Measurements from ENCODE around the gene AGRN.
"Not testable (repeated sequence)": the region's sequence is repeated elsewhere in the genome, so short reads cannot be mapped to it uniquely, and the experiment has no call there.

Gene AGRN

DNA sequence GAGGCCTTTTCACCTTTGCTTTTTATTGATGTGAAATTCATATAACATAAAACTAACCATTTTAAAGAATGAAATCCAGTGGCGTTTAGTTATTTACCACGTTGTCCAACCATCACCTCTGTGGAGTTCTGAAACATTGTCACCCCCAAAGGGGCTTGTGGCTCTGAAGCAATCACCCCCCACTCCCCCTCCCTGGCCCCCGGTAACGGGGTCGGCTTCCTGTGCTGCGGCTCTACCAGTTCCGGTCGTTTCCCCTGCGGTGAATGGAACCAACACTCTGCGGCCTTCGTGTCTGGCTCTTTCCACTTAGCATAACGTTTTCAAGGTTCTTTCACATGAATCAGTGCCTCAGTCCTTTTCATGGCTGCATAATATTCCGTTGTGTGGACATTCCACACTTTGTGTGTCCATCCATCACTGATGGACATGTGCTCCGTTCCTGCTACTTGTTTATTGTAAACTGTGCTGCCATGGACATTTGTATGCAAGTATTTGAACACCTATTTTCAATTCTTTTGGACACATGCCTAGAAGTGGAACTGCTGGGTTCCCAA is 8.4 kb upstream of the AGRN start:
- TF ChIP-seq, protein P1, sequence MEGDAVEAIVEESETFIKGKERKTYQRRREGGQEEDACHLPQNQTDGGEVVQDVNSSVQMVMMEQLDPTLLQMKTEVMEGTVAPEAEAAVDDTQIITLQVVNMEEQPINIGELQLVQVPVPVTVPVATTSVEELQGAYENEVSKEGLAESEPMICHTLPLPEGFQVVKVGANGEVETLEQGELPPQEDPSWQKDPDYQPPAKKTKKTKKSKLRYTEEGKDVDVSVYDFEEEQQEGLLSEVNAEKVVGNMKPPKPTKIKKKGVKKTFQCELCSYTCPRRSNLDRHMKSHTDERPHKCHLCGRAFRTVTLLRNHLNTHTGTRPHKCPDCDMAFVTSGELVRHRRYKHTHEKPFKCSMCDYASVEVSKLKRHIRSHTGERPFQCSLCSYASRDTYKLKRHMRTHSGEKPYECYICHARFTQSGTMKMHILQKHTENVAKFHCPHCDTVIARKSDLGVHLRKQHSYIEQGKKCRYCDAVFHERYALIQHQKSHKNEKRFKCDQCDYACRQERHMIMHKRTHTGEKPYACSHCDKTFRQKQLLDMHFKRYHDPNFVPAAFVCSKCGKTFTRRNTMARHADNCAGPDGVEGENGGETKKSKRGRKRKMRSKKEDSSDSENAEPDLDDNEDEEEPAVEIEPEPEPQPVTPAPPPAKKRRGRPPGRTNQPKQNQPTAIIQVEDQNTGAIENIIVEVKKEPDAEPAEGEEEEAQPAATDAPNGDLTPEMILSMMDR (IDR thresholded peaks at IDR 0.05; ENCODE audit: low read depth, low read length, missing control alignments) = no peak

DNA sequence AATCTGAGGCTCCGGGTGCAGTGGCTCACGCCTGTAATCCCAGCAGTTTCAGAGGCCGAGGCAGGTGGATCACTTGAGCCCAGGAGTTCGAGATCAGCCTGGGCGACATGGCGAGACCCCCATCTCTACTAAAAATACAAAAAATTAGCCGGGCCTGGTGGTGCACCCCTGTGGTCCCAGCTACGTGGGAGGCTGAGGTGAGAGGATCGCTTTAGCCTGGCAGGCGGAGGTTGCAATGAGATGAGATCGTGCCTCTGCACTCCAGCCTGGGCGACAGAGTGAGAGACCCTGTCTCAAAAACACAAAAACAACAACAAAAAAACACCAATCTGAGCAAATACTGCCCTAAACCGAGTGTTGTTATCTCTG is 7.2 kb upstream of the AGRN start:
- not testable (repeated sequence) for DNase-seq (ENCODE audit: extremely low read depth, low read depth)
- peak overlapping the region; percentile 65 for H3K4me3 ChIP-seq (replicated peaks; ENCODE audit: low read depth, low read length)

More for the DNA sequence above, 8.4 kb upstream of the AGRN start:
- DNase-seq (ENCODE audit: extremely low read depth, low read depth) = no peak
- no peak overlapping the region for H3K4me3 ChIP-seq (replicated peaks; ENCODE audit: low read depth, low read length)

DNA sequence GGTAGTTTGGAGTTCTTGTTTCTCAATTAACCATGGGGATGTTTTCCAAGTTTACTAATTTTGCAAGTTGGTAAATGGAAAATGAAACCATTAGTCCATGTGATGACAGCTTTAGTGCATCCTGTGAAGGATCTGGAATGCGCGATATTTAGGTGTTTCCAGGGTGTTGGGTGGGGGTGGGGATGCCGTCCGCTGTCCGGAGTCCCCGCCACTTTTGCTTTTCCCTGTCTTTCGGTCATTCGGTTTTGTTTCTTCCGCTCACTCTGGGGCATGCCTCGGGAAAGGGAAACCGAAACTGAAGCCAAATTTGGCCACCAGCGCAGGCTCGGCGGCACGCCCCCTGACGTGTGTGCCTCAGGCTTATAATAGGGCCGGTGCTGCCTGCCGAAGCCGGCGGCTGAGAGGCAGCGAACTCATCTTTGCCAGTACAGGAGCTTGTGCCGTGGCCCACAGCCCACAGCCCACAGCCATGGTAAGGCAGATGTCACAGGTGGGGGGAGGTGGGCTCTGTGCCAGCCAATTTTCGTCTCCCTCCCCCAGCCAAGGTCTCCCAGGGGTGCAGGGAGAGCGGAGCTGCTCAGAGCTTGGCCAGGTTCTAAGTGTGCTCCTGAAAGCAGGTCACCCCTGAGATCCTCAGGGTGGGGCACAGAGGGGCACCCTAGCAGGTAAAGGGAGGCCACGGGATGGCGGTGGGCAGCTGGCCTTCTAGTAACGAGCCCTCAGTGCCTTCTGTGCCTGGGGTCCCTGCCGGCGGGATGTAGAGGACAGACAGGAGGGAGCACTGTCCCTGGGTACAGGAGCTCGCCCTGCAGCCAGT is 6.6 kb upstream of the AGRN start, which contains the start of gene ISG15:
ISG15 (plus strand) TSS at position 393 of the 817 bp plus-strand sequence; CDS start at position 470, 77 bp downstream.
- TF ChIP-seq, protein P1 (IDR thresholded peaks at IDR 0.05; ENCODE audit: low read depth, low read length, missing control alignments) = no peak
- no peak for DNase-seq (ENCODE audit: extremely low read depth, low read depth)
- peak within 1 kb of the TSS; percentile 65 for H3K4me3 ChIP-seq (replicated peaks; ENCODE audit: low read depth, low read length)

DNA sequence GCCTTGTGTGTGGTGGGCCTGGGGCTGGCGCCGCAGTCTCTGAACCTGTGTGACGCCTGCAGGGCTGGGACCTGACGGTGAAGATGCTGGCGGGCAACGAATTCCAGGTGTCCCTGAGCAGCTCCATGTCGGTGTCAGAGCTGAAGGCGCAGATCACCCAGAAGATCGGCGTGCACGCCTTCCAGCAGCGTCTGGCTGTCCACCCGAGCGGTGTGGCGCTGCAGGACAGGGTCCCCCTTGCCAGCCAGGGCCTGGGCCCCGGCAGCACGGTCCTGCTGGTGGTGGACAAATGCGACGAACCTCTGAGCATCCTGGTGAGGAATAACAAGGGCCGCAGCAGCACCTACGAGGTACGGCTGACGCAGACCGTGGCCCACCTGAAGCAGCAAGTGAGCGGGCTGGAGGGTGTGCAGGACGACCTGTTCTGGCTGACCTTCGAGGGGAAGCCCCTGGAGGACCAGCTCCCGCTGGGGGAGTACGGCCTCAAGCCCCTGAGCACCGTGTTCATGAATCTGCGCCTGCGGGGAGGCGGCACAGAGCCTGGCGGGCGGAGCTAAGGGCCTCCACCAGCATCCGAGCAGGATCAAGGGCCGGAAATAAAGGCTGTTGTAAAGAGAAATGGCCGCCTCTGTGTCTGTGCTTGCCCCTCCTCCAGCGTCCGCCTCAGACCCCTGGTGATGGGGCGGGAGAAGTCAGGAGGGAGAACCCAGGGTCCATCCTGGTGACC is 5.8 kb upstream of the AGRN start:
- peak overlapping the region; percentile 65 for H3K4me3 ChIP-seq (replicated peaks; ENCODE audit: low read depth, low read length)
- no peak for DNase-seq (ENCODE audit: extremely low read depth, low read depth)
- TF ChIP-seq, protein P1 (IDR thresholded peaks at IDR 0.05; ENCODE audit: low read depth, low read length, missing control alignments) = no peak

DNA sequence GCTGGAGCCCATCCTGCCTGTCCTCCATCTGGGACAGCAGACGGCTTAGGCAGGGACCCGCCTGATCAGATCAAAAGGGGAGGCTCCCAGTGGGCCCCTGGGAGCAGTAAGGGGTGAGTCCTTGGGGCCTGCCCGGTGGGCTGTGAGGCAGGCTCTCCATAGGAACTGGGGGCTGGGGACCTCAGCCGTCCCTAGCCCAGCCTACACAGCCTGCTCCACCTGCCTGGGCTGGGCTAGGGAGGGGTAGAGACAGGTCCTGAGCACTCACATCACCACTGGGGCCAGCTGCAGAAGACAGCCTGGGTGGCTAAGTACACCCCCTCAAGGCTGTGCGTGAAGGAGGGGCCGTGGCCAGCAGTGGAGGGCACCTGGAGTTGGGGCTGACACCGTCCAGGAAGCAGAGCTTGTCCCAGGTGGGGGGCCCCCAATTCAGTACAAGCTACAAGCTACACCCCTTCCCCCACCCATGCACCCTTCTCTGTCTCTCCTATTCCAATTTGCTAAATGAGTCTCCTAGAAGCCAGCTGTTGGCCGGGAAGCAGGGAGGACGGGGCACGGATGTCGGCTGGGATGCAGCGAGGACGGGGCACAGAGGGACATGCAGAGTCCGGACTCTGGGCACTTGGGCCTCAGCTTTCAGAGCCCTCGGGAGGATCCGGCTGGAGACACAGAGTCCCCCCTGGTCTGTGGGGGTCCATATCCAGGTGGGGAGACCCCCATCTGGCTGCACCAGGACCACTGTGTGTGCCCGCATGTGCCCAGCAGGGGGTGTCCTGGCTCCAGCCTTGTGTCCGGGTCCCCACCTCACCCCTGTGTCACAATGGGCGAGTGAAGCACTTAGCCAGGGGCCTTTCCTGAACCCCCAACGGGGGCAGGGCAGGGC is 4.9 kb upstream of the AGRN start:
- peak overlapping the region; percentile 65 for H3K4me3 ChIP-seq (replicated peaks; ENCODE audit: low read depth, low read length)
- TF ChIP-seq, protein P1 (IDR thresholded peaks at IDR 0.05; ENCODE audit: low read depth, low read length, missing control alignments) = peak; percentile 41
- no peak for DNase-seq (ENCODE audit: extremely low read depth, low read depth)

DNA sequence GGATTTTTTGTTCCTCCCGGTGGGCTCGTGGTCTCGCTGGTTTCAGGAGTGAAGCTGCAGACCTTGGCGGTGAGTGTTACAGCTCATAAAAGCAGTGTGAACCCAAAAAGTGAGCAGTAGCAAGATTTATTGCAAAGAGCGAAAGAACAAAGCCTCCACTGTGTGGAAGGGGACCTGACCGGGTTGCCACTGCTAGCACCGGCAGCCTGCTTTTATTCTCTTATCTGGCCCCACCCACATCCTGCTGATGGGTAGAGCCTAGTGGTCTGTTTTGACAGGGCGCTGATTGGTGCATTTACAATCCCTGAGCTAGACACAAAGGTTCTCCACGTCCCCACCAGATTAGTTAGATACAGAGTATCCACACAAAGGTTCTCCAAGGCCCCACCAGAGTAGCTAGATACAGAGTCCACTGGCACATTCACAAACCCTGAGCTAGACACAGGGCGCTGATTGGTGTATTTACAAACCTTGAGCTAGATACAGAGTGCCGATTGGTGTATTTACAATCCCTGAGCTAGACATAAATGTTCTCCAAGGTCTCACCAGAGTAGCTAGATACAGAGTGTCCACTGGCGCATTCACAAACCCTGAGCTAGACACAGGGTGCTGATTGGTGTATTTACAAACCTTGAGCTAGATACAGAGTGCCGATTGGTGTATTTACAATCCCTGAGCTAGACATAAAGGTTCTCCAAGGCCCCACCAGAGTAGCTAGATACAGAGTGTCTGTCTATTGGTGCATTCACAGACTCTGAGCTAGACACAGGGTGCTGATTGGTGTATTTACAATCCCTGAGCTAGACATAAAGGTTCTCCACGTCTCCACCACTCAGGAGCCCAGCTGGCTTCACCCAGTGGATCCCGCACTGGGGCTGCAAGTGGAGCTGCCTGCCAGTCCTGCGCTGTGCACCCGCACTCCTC is 2.3 kb upstream of the AGRN start:
- not testable (repeated sequence) for H3K4me3 ChIP-seq (replicated peaks; ENCODE audit: low read depth, low read length); DNase-seq (ENCODE audit: extremely low read depth, low read depth)

DNA sequence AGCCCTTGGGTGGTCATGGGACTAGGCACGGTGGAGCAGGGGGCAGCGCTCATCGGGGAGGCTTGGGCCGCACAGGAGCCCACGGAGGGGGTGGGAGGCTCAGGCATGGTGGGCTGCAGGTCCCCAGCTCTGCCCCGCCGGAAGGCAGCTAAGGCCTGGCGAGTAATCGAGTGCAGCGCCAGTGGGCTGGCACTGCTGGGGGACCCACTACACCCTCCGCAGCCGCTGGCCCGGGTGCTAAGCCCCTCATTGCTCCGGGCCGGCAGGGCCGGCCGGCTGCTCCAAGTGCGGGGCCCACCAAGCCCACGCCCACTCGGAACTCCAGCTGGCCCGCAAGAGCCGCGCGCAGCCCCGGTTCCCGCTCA is 1.6 kb upstream of the AGRN start:
- DNase-seq (ENCODE audit: extremely low read depth, low read depth); H3K4me3 ChIP-seq (replicated peaks; ENCODE audit: low read depth, low read length): not testable (repeated sequence)

Data from HFF-Myc (cell line).